H9 (cell line): Measurements from ENCODE around the gene MOB3B. TPM values are rescaled to one million over a fixed set of nuclear protein-coding genes. Genes with fewer than 3 reads are reported as not detected.

Source experiments
- DNase-seq: peaks from one replicate; pipeline ENCODE4 v3.0.0-alpha.2; 2017
- H2AFZ ChIP-seq: one replicate; pipeline ENCODE4 v1.6.1; 2013; ENCODE audit warnings: mild to moderate bottlenecking, low read length, control low read depth, moderate library complexity
- H2AK5ac ChIP-seq: 2 replicates; pipeline ENCODE4 v1.6.1; 2013; ENCODE audit warnings: low read length, control low read depth, mixed read lengths; ENCODE audit not compliant: insufficient read length
- H2BK120ac ChIP-seq: one replicate; pipeline ENCODE4 v1.6.1; 2013; ENCODE audit warnings: low read depth, mild to moderate bottlenecking, low read length, control low read depth, inconsistent platforms; ENCODE audit not compliant: poor library complexity, severe bottlenecking
- H2BK12ac ChIP-seq: 2 replicates; pipeline ENCODE4 v1.6.1; 2013; ENCODE audit warnings: low read length, control low read depth, mixed read lengths, low read depth; ENCODE audit not compliant: insufficient read length
- H2BK15ac ChIP-seq: 2 replicates; pipeline ENCODE4 v1.6.1; 2013; ENCODE audit warnings: low read depth, low read length, control low read depth
- H2BK20ac ChIP-seq: one replicate; pipeline ENCODE4 v1.6.1; 2013; ENCODE audit warnings: low read depth, mild to moderate bottlenecking, low read length, control low read depth, inconsistent platforms; ENCODE audit not compliant: poor library complexity, severe bottlenecking
- H2BK5ac ChIP-seq: 2 replicates; pipeline ENCODE4 v1.6.1; 2013; ENCODE audit warnings: low read length, control low read depth, mixed read lengths; ENCODE audit not compliant: insufficient read length
- H3K14ac ChIP-seq: 2 replicates; pipeline ENCODE4 v1.6.1; 2013; ENCODE audit warnings: low read length, control low read depth; ENCODE audit not compliant: insufficient read depth
- H3K18ac ChIP-seq: 2 replicates; pipeline ENCODE4 v1.6.1; 2013; ENCODE audit warnings: low read depth, mild to moderate bottlenecking, mixed read lengths, low read length, control low read depth; ENCODE audit not compliant: insufficient read length
- H3K23ac ChIP-seq: 2 replicates; pipeline ENCODE4 v1.6.1; 2013; ENCODE audit warnings: low read length, control low read depth, mixed read lengths, low read depth; ENCODE audit not compliant: insufficient read length
- H3K23me2 ChIP-seq: 2 replicates; pipeline ENCODE4 v1.6.1; 2013; ENCODE audit warnings: low read depth, mild to moderate bottlenecking, mixed read lengths, low read length, control low read depth; ENCODE audit not compliant: insufficient read length, poor library complexity, severe bottlenecking
- H3K27ac ChIP-seq: 2 replicates; pipeline ENCODE4 v1.5.1; 2013; ENCODE audit warnings: low read length, control low read depth, mixed read lengths, low read depth; ENCODE audit not compliant: insufficient read length
- H3K27me3 ChIP-seq: 2 replicates; pipeline ENCODE4 v1.6.1; 2013; ENCODE audit warnings: low read length, control low read depth, inconsistent platforms; ENCODE audit not compliant: insufficient read depth
- H3K4ac ChIP-seq: 2 replicates; pipeline ENCODE4 v1.6.1; 2013; ENCODE audit warnings: low read depth, mild to moderate bottlenecking, control low read depth, inconsistent platforms, low read length, moderate library complexity
- H3K4me1 ChIP-seq: 2 replicates; pipeline ENCODE4 v1.6.1; 2013; ENCODE audit warnings: low read length, control low read depth, inconsistent platforms; ENCODE audit not compliant: insufficient read depth
- H3K4me2 ChIP-seq: 2 replicates; pipeline ENCODE4 v1.6.1; 2013; ENCODE audit warnings: low read length, control low read depth, mixed read lengths; ENCODE audit not compliant: insufficient read length, insufficient read depth
- H3K56ac ChIP-seq: 2 replicates; pipeline ENCODE4 v1.6.1; 2013; ENCODE audit warnings: low read depth, mild to moderate bottlenecking, mixed read lengths, low read length, control low read depth; ENCODE audit not compliant: insufficient read length
- H3K79me1 ChIP-seq: 2 replicates; pipeline ENCODE4 v1.6.1; 2013; ENCODE audit warnings: low read depth, mild to moderate bottlenecking, moderate library complexity, low read length, control low read depth, inconsistent platforms; ENCODE audit not compliant: insufficient read depth, poor library complexity, severe bottlenecking
- H3K79me2 ChIP-seq: 2 replicates; pipeline ENCODE4 v1.6.1; 2013; ENCODE audit warnings: low read length, control low read depth, inconsistent platforms; ENCODE audit not compliant: insufficient read depth
- H3K9ac ChIP-seq: 2 replicates; pipeline ENCODE4 v1.6.1; 2013; ENCODE audit warnings: low read length, control low read depth, mixed read lengths; ENCODE audit not compliant: insufficient read length; ENCODE audit errors: extremely low read depth
- H3K9me3 ChIP-seq: one replicate; pipeline ENCODE4 v1.6.1; 2013; ENCODE audit warnings: low read depth, low read length, inconsistent platforms; ENCODE audit not compliant: control insufficient read depth
- H3T11ph ChIP-seq: one replicate; pipeline ENCODE4 v1.6.1; 2013; ENCODE audit warnings: mild to moderate bottlenecking, low read length, control low read depth, inconsistent platforms
- H4K20me1 ChIP-seq: one replicate; pipeline ENCODE4 v1.6.1; 2013; ENCODE audit not compliant: control insufficient read depth, insufficient read length, insufficient read depth
- H4K5ac ChIP-seq: 2 replicates; pipeline ENCODE4 v1.6.1; 2013; ENCODE audit warnings: low read depth, mild to moderate bottlenecking, mixed read lengths, low read length, control low read depth; ENCODE audit not compliant: insufficient read length
- H4K8ac ChIP-seq: replicated peaks from 2 replicates; pipeline ENCODE4 v1.6.1; 2013; ENCODE audit warnings: low read length, control low read depth, mixed read lengths, low read depth; ENCODE audit not compliant: insufficient read length
- H4K91ac ChIP-seq: 2 replicates; pipeline ENCODE4 v1.6.1; 2013; ENCODE audit warnings: low read depth, mild to moderate bottlenecking, moderate library complexity, mixed read lengths, low read length, control low read depth; ENCODE audit not compliant: insufficient read length
- H3K27ac Mint-ChIP-seq, 3 experiments: 2 replicates in 2 of 3; 3 replicates in 1 of 3; pipeline ENCODE4 v1.8.0; 2020 to 2021; ENCODE audit warnings: mixed read lengths in 3 of 3, mild to moderate bottlenecking in 1 of 3, moderate library complexity in 1 of 3
- H3K27me3 Mint-ChIP-seq: 2 replicates; pipeline ENCODE4 v1.8.0; 2021; ENCODE audit warnings: low read depth, mild to moderate bottlenecking, moderate library complexity, mixed read lengths
- H3K36me3 Mint-ChIP-seq, 3 experiments: 2 replicates in 2 of 3; 3 replicates in 1 of 3; pipeline ENCODE4 v1.8.0; 2020 to 2021; ENCODE audit warnings: low read depth in 3 of 3, mixed read lengths in 3 of 3; ENCODE audit not compliant: insufficient read depth in 1 of 3
- H3K4me1 Mint-ChIP-seq, 2 experiments: 2 replicates each; pipeline ENCODE4 v1.8.0; 2020; ENCODE audit warnings: mixed read lengths in 2 of 2
- H3K4me3 Mint-ChIP-seq, 2 experiments: 2 replicates in 1 of 2; 3 replicates in 1 of 2; pipeline ENCODE4 v1.8.0; 2020 to 2021; ENCODE audit warnings: mild to moderate bottlenecking in 2 of 2, mixed read lengths in 2 of 2, moderate library complexity in 1 of 2
- H3K9me3 Mint-ChIP-seq, 2 experiments: 2 replicates in 1 of 2; 3 replicates in 1 of 2; pipeline ENCODE4 v1.8.0; 2020; ENCODE audit warnings: mild to moderate bottlenecking in 2 of 2, mixed read lengths in 2 of 2, moderate library complexity in 1 of 2
- CTCF ChIP-seq: fragments of 200-600 bp; sonication (generic); conservative IDR thresholded peaks from 3 replicates; pipeline ENCODE4 v1.8.0; 2021; ENCODE audit warnings: antibody characterized with exemption, mild to moderate bottlenecking
- WGBS: extraction: QIAGEN DNeasy Blood & Tissue Kit; methylation state at CpG from one replicate; pipeline ENCODE4 v1.1.7; 2013; ENCODE audit warnings: missing lambda C conversion rate, low lambda C conversion rate, mixed read lengths; ENCODE audit not compliant: insufficient read length; ENCODE audit errors: extremely low coverage; 5-methylcytosine and 5-hydroxymethylcytosine counted together
- total RNA-seq: library from RNA; stranded (reverse); gene quantifications from 2 replicates; pipeline ENCODE4 v1.2.1, GENCODE V29; 2021

Gene MOB3B
- total RNA-seq, 1 experiment from 2014 or later: 9.8 TPM

GRCh38 chr9:27556470-27556869, 26.9 kb upstream of the MOB3B start:
- no peak overlapping the region for H2BK15ac ChIP-seq
- TF ChIP-seq CTCF: no peak
- H3K27me3 ChIP-seq: no peaks in the 10 kb centered on the region
- Mint-ChIP-seq H3K9me3 (no peaks in the 10 kb centered on the region), H3K36me3 (peaks cover under 1 to 47% (median 39%) of the 10 kb centered on the region in 3 experiments; a peak in 5 of 7 replicates), H3K4me1 (no peaks in the 10 kb centered on the region), H3K4me3 (no peak overlapping the region), H3K27ac (no peak overlapping the region), H3K27me3 (no peaks in the 10 kb centered on the region)
- H3K23ac ChIP-seq: no peak overlapping the region
- H3K79me1 ChIP-seq: no peaks in the 10 kb centered on the region
- no peak overlapping the region for H3K4ac ChIP-seq
- H3K4me2 ChIP-seq: no peak overlapping the region
- no peak overlapping the region for H3K18ac ChIP-seq
- no peak overlapping the region for H3T11ph ChIP-seq
- H3K27ac ChIP-seq: no peak overlapping the region
- H4K5ac ChIP-seq: no peak overlapping the region
- H3K9ac ChIP-seq: no peak overlapping the region
- H2AK5ac ChIP-seq: no peak overlapping the region
- no peak overlapping the region for H2AFZ ChIP-seq
- H3K23me2 ChIP-seq: no peaks in the 10 kb centered on the region
- H2BK20ac ChIP-seq: no peak overlapping the region
- no peak overlapping the region for H3K56ac ChIP-seq
- no peaks in the 10 kb centered on the region for H3K79me2 ChIP-seq
- no peak overlapping the region for H4K91ac ChIP-seq
- no peak overlapping the region for H2BK12ac ChIP-seq
- DNase-seq: no peak
- H4K8ac ChIP-seq: no peak overlapping the region
- no peaks in the 10 kb centered on the region for H3K9me3 ChIP-seq
- H2BK120ac ChIP-seq: no peak overlapping the region
- no CpG with 5 or more reads among the region's 8 CpGs for WGBS
- H3K14ac ChIP-seq: no peak overlapping the region
- no peaks in the 10 kb centered on the region for H3K4me1 ChIP-seq
- H4K20me1 ChIP-seq: no peaks in the 10 kb centered on the region
- H2BK5ac ChIP-seq: no peak overlapping the region
